Muscle of back (tissue), 11 donors: ENCODE results near the gene ZFYVE21. TPM values are rescaled to one million over a fixed set of nuclear protein-coding genes. Genes with fewer than 3 reads are reported as not detected.
"Not testable (repeated sequence)": the region's sequence is repeated elsewhere in the genome, so short reads cannot be mapped to it uniquely, and the experiment has no call there.

Experiments
- DNase-seq, 3 donors: peaks; one replicate each; pipeline versions ENCODE4 v3.0.0 to v3.0.0-alpha.2; 2013
- polyA plus RNA-seq, 10 donors: library from polyadenylated mRNA; unstranded; fragments of 120-200 nt; gene quantifications; one replicate each; pipeline ENCODE4 v1.2.1, GENCODE V29; 2013; ENCODE audit not compliant: insufficient read length in 10 of 10

ZFYVE21 gene
- polyA plus RNA-seq, 10 donors: 33.1 to 45.5 (median 40.5) TPM

- no peak for DNase-seq
These were observed 33.8 kb downstream of the ZFYVE21 start for GRCh38 chr14:103749452-103749851.

DNA sequence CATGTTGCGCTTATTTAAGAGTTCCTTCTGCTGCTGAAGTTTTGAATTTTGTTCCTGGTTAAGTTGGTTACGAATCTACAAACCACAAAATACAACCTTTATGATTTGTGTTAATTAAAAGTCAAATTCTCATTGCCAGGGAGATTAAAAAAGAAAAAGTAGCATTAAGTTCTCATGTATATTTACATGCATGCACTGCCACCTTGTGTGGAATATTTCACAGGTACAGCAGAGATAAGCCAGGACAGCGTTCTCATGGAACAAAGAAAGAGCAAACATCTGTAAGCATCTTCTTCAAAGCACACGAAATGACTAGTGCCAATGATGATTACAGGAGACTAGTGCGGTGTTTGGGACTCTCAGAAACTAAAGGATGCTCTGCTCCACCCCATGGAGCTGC, 34.2 kb downstream of the ZFYVE21 start:
- DNase-seq: no peak

GRCh38 chr14:103753774-103754173, 38.2 kb downstream of the ZFYVE21 start:
- no peak for DNase-seq

- DNase-seq: no peak
These were observed 39.5 kb downstream of the ZFYVE21 start for GRCh38 chr14:103755060-103755459.

DNA sequence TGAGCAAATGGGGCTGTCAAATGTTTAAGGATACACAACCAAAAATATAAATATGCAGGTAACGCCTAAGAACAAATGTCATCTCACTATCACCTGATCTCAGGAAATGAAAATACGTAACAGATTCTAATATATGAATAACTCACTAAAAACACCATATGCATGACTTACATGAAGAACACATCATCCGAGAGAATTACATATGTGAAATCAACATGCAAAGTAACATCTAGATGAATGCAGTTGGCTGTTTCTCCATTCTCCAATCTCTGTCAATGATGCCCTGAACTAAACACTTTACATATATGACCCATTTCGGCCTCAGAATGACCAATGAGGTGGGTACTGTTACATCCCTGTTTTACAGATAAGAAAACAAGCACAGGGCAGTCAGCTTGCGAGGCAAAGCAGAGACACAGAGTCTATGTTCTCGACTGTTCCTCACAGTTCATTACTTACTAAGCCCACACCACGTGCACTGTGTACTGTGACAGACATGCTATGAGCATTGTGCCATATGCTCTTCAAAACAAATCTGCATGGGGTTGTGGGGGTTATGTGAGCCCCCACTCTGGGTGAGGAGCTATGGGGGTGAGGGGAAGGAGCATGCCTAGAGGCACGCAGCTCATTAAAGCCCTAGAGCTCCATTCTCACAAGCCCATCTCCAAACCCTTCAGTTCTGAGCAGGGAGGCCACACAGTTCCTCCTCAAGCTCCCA, 42.6 kb downstream of the ZFYVE21 start:
- no peak for DNase-seq

GRCh38 chr14:103762036-103762435, 46.4 kb downstream of the ZFYVE21 start:
- DNase-seq: no peak

DNA sequence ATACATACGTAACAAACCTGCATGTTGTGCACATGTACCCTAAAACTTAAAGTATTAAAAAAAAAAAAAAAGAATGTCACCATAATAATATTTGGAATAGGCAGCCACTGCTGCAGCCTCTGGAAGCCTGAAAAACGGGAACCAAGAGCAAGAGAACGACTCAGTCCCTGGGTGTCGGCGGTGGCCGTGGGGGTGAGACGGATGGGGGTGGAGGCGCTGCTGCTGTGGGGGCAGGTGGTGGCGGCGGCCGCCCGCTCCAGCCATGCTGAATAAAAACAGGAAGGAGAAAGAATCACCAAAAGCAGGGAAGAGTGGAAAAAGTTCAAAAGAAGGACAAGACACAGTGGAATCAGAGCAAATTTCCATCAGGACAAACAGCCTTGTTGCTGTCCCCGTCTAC, 46.9 kb downstream of the ZFYVE21 start:
- DNase-seq: no peak

GRCh38 chr14:103763730-103764488, 48.3 kb downstream of the ZFYVE21 start:
- DNase-seq: no peak

GRCh38 chr14:103765526-103765925, 49.9 kb downstream of the ZFYVE21 start:
- no peak for DNase-seq

GRCh38 chr14:103767336-103767894, 51.8 kb downstream of the ZFYVE21 start:
- DNase-seq: no peak

- DNase-seq: no peak
These were observed 54.9 kb downstream of the ZFYVE21 start for GRCh38 chr14:103770500-103770899.

- DNase-seq: no peak
These were observed 55.3 kb downstream of the ZFYVE21 start for GRCh38 chr14:103770902-103771301.

DNA sequence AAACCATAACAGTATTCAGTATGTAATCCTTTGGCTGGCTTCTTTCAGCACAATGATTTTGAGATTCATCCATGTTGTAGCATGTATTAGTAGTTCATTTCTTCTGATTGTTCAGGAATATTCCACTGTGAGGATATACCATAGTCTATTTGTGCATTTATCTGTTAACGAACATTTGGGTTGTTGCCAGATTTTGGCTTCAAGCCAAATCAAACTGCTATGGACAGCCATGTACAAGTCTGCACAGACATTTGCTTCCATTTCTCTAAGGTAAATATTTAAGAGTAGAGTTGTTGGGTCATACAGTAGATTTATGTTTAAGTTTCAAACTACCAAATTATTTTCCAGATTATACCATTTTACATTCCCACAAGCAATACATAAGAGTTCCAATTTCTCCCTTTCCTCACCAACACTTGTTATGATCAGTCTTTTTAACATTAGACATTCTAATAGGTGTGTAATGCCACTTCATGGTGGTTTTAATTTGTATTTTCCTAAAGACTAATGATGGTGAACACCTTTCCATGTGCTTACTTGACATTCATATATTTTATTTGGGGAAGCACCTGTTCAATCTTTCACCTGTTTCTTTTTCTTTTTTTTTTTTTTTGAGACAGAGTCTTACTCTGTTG, 56.6 kb downstream of the ZFYVE21 start:
- no peak for DNase-seq

- no peak for DNase-seq
These were observed 57.9 kb downstream of the ZFYVE21 start for GRCh38 chr14:103773521-103773920.

GRCh38 chr14:103775506-103775905, 59.9 kb downstream of the ZFYVE21 start:
- no peak for DNase-seq

DNA sequence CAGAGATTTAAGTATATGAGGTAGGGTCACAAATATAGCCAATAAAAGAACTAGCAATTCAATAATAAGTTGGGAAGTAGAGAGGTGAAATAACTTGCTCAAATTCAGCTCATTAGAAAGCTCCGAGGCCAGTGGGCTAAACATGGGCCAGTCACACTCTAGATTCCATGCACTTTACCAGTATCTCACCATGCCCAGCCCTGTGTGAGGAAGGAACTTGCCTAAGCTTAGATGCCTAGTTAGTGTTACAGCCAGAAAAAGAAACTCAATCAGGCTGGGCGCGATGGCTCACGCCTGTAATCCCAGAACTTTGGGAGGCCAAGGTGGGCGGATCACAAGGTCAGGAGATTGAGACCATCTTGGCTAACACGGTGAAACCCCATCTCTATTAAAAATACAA, 60.7 kb downstream of the ZFYVE21 start:
- not testable (repeated sequence) for DNase-seq

- DNase-seq: no peak
These were observed 66.8 kb downstream of the ZFYVE21 start for GRCh38 chr14:103782376-103782775.

Other genes starting within 250 kb of the ZFYVE21 start
- gene CKB, start 193.0 kb upstream of the ZFYVE21 start, polyA plus RNA-seq: 100 to 1,000 TPM; 130 to 286 (median 210) TPM
- gene TRMT61A, start 186.6 kb upstream of the ZFYVE21 start, polyA plus RNA-seq: 1 to 10 TPM; 5.4 to 7.9 (median 6.8) TPM
- 10 to 100 TPM; 18.2 to 25.6 (median 21.8) TPM for gene BAG5, start 153.2 kb upstream of the ZFYVE21 start, polyA plus RNA-seq
- 10 to 100 TPM; 34.2 to 56.2 (median 51.8) TPM for gene COA8, start 152.8 kb upstream of the ZFYVE21 start, polyA plus RNA-seq
- 100 to 1,000 TPM in 4 of 10 donors, 10 to 100 TPM in 6; 74.7 to 131 (median 91.9) TPM for gene KLC1, start 86.6 kb upstream of the ZFYVE21 start, polyA plus RNA-seq
- gene XRCC3, start 359 bp upstream of the ZFYVE21 start, polyA plus RNA-seq: 10 to 100 TPM in 2 of 10 donors, 1 to 10 TPM in 8; 6.2 to 15.2 (median 8.4) TPM
- gene PPP1R13B, start 131.8 kb downstream of the ZFYVE21 start, polyA plus RNA-seq: 10 to 100 TPM in 7 of 10 donors, 1 to 10 TPM in 3; 6.1 to 13.7 (median 11.4) TPM
- gene TDRD9, start 212.6 kb downstream of the ZFYVE21 start, polyA plus RNA-seq: 1 to 10 TPM in 1 of 10 donors, under 1 TPM in 9; 0.10 to 1.4 (median 0.51) TPM
- gene RD3L, start 226.7 kb downstream of the ZFYVE21 start, polyA plus RNA-seq: not detected